HEK293 (cell line): ENCODE measurements around the gene IL12A.

Source experiments
- CTCF ChIP-seq: fragments of 450-650 bp; formaldehyde crosslinking; IDR thresholded peaks from 2 replicates; pipeline ENCODE4 v1.5.1; 2016; ENCODE audit warnings: missing biosample characterization, missing genetic modification characterization
- REST ChIP-seq: fragments of 450-650 bp; formaldehyde crosslinking; IDR thresholded peaks from 2 replicates; pipeline ENCODE4 v1.5.1; 2016; ENCODE audit warnings: missing biosample characterization, missing genetic modification characterization
- SCRT1 ChIP-seq: fragments of 450-650 bp; formaldehyde crosslinking; IDR thresholded peaks from 2 replicates; pipeline ENCODE4 v1.5.1; 2016; ENCODE audit warnings: missing biosample characterization, missing genetic modification characterization, borderline replicate concordance
- SETDB1 ChIP-seq: IDR thresholded peaks from one replicate; pipeline ENCODE4 v1.6.1; 2017; ENCODE audit warnings: mild to moderate bottlenecking, low read length, moderate library complexity, mixed read lengths; ENCODE audit not compliant: insufficient read length
- ZBTB8A ChIP-seq: fragments of 450-650 bp; formaldehyde crosslinking; IDR thresholded peaks from 2 replicates; pipeline ENCODE4 v1.5.1; 2016; ENCODE audit warnings: missing biosample characterization, missing genetic modification characterization
- ZNF274 ChIP-seq, 2 experiments: fragments of 200-500 bp in 1 of 2; fragments of 450-650 bp in 1 of 2; sonication (Bioruptor generic) in 1 of 2; formaldehyde crosslinking in 1 of 2; IDR thresholded peaks; 2 replicates each; pipeline versions ENCODE4 v1.5.1 to v1.6.1; 2014 to 2016; ENCODE audit warnings: borderline replicate concordance in 1 of 2, inconsistent platforms in 1 of 2, low read length in 1 of 2, missing biosample characterization in 1 of 2, missing genetic modification characterization in 1 of 2
- ZNF426 ChIP-seq: fragments of 450-650 bp; formaldehyde crosslinking; IDR thresholded peaks from 2 replicates; pipeline ENCODE4 v1.5.1; 2017; ENCODE audit warnings: missing biosample characterization, missing genetic modification characterization, mild to moderate bottlenecking, inconsistent platforms, moderate library complexity
- ZNF639 ChIP-seq: fragments of 450-650 bp; formaldehyde crosslinking; IDR thresholded peaks from 2 replicates; pipeline ENCODE4 v1.5.1; 2016; ENCODE audit warnings: missing biosample characterization, missing genetic modification characterization
- ZNF791 ChIP-seq: fragments of 450-650 bp; formaldehyde crosslinking; IDR thresholded peaks from 2 replicates; pipeline ENCODE4 v1.5.1; 2016; ENCODE audit warnings: missing biosample characterization, missing genetic modification characterization

GRCh38 chr3:160022068-160022467 is 33.4 kb downstream of the IL12A start:
- TF ChIP-seq REST (tag by site-specific recombination) (no peak), SCRT1 (tag by site-specific recombination) (no peak), ZBTB8A (tag by site-specific recombination) (no peak), ZNF426 (tag by site-specific recombination) (no peak), ZNF791 (tag by site-specific recombination) (no peak), CTCF (tag by site-specific recombination) (no peak), SETDB1 (no peak), ZNF639 (tag by site-specific recombination) (no peak), ZNF274 (IDR thresholded peaks at IDR 0.05; ENCODE audit: low read length) (no peak), ZNF274 (tag by site-specific recombination; IDR thresholded peaks at IDR 0.05; ENCODE audit: borderline replicate concordance) (no peak)
